Renal pelvis (tissue), 12 donors: Measurements from ENCODE around the gene ZMYND11. TPM values are rescaled to one million over a fixed set of nuclear protein-coding genes. Genes with fewer than 3 reads are reported as not detected.

Experiments used
- DNase-seq: peaks from one replicate; pipeline ENCODE4 v3.0.0-alpha.2; 2013
- long read RNA-seq, 16 experiments: transcript quantifications; one replicate each; lab custom pipeline, GENCODE V29; 2026
- polyA plus RNA-seq, 3 donors: library from polyadenylated mRNA; unstranded; fragments of 120-200 nt; gene quantifications; one replicate each; pipeline ENCODE4 v1.2.1, GENCODE V29; 2013; ENCODE audit not compliant: insufficient read length in 3 of 3

The ZMYND11 gene
- 100 to 1,000 TPM in 1 of 3 donors, 10 to 100 TPM in 2; 91.4 to 111 (median 95.3) TPM for polyA plus RNA-seq
- long read RNA-seq, donor 1, partial matches to known transcripts, result 7 of 9 reads
- long read RNA-seq, donor 1, other reads (novel, unspliced or antisense), result 0 of 9 reads
- long read RNA-seq, donor 2, full-length matches to known transcripts, result 7 of 12 reads
- long read RNA-seq, donor 2, partial matches to known transcripts, result 5 of 12 reads
- long read RNA-seq, donor 2, other reads (novel, unspliced or antisense), result 0 of 12 reads
- long read RNA-seq, donor 3, full-length matches to known transcripts, result 3 of 21 reads
- long read RNA-seq, donor 3, partial matches to known transcripts, result 18 of 21 reads
- long read RNA-seq, donor 3, other reads (novel, unspliced or antisense), result 0 of 21 reads
- long read RNA-seq, donor 4, partial matches to known transcripts, result 7 of 9 reads
- long read RNA-seq, donor 4, other reads (novel, unspliced or antisense), result 0 of 9 reads
- long read RNA-seq, donor 5, full-length matches to known transcripts, result 2 of 2 reads
- long read RNA-seq, donor 5, partial matches to known transcripts, result 0 of 2 reads
- long read RNA-seq, donor 5, other reads (novel, unspliced or antisense), result 0 of 2 reads
- long read RNA-seq, donor 6, full-length matches to known transcripts, result 5 of 37 reads
- long read RNA-seq, donor 6, partial matches to known transcripts, result 32 of 37 reads
- long read RNA-seq, donor 6, other reads (novel, unspliced or antisense), result 0 of 37 reads
- long read RNA-seq, donor 7, full-length matches to known transcripts, result 4 of 12 reads
- long read RNA-seq, donor 7, partial matches to known transcripts, result 0 of 12 reads
- long read RNA-seq, donor 7, other reads (novel, unspliced or antisense), result 8 of 12 reads
- long read RNA-seq, donor 8, full-length matches to known transcripts, result 3 of 3 reads
- long read RNA-seq, donor 8, partial matches to known transcripts, result 0 of 3 reads
- long read RNA-seq, donor 8, other reads (novel, unspliced or antisense), result 0 of 3 reads
- long read RNA-seq, donor 9, full-length matches to known transcripts, result 2 of 36 reads
- long read RNA-seq, donor 9, partial matches to known transcripts, result 34 of 36 reads
- long read RNA-seq, donor 9, other reads (novel, unspliced or antisense), result 0 of 36 reads
- long read RNA-seq, donor 10, partial matches to known transcripts, result 5 of 8 reads
- long read RNA-seq, donor 10, other reads (novel, unspliced or antisense), result 0 of 8 reads
- long read RNA-seq, donor 11, full-length matches to known transcripts, result 2 of 2 reads
- long read RNA-seq, donor 11, partial matches to known transcripts, result 0 of 2 reads
- long read RNA-seq, donor 11, other reads (novel, unspliced or antisense), result 0 of 2 reads
- long read RNA-seq, donor 12, partial matches to known transcripts, result 24 of 32 reads
- long read RNA-seq, donor 12, other reads (novel, unspliced or antisense), result 5 of 32 reads
- long read RNA-seq, donor 13, full-length matches to known transcripts, result 4 of 43 reads
- long read RNA-seq, donor 13, partial matches to known transcripts, result 39 of 43 reads
- long read RNA-seq, donor 13, other reads (novel, unspliced or antisense), result 0 of 43 reads
- long read RNA-seq, donor 14, result 0 reads
- long read RNA-seq, donor 15, partial matches to known transcripts, result 61 of 70 reads
- long read RNA-seq, donor 15, other reads (novel, unspliced or antisense), result 6 of 70 reads
- long read RNA-seq, donor 16, partial matches to known transcripts, result 10 of 13 reads
- long read RNA-seq, donor 16, other reads (novel, unspliced or antisense), result 0 of 13 reads

DNA sequence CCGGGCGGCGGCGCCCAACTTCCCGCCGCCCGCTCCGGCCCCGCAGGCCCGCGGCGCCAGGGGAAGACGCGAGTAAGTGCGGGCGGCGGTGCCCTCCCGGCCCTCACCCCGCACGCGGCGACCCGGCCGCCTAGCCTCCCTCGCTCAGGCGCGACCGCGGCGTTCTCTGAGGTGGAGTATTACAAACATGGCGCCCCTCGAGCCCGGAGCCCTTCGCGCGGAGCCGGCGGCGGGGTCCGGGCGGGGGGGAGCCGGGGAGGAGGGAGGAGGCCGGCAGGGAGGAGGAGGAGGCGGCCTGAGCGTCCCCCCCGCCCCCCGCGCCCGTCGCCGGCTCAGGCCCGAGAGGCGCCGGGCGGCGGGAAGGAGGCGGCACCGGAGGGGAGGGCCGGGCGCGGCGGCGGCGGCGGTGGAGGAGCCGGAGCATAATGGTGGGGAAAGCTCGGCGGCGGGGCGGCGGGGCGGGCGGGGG lies at the start of gene ZMYND11:
Gene ZMYND11 (plus strand): TSS at position 324 of the 469 bp plus-strand sequence. CDS start 44,558 bp downstream, outside the sequence.
- peak; percentile 89 for DNase-seq

DNA sequence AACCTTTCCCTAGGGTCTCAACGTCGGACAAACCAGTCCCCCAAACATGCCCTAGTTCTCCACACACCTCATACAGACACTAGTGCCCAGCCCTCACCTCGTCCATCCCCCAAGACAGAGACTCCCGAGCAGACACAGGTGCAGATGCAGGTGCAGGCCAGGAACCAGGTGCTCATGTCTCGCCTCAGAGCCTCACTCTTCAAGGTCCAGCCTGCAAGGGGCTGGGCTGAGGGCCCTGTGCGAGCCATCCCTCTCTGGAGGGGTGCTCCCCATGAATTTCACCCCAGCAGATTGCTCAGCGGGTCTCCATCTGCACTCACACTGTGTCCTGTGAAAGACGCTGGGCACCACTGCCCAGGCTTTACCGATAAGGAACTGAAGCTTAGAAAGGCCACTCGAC lies 49.2 kb upstream of the ZMYND11 start:
- DNase-seq, result no peak

DNA sequence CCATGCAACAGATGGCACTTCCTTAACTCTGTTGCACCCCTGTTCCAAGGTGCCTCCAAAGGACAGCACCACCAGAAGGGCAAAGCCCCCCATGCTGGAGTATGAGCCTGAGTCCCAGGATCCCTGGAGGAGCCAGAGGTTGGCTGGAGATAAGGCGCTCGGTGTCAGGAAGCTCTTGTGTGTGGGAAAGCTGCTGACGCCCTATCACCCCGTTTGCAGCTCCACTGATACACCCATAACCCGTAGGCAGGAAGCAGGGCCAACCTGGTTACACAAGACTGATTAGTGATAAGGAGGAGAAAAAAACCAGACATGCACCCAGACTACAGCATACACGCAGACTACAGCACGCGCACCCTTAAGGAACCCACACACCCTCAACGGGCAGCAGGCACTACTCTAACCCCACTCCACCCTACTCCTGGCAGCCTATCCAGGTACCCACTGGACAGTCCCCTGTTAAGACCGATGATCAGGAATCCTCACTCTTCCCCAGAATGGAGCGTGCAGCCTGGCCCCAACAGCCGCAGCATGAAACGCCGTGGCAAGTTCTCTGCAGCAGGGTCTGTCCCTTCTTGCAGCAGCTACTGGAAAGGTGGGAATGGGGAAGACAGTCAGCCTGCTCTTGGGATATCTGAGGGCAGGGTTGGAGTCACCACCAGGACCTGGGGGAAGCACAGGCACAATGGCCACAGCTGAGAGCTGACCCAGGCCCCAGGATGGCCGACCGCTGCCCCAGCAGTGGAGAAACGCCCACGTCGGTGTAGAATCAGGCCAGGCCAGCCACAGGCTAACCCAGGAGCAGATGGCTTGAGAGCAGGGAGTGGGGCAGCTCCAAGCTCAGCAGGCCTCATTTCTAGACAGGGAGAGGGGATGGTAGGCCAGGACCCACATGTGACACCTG lies 47.8 kb upstream of the ZMYND11 start:
- DNase-seq, result no peak

DNA sequence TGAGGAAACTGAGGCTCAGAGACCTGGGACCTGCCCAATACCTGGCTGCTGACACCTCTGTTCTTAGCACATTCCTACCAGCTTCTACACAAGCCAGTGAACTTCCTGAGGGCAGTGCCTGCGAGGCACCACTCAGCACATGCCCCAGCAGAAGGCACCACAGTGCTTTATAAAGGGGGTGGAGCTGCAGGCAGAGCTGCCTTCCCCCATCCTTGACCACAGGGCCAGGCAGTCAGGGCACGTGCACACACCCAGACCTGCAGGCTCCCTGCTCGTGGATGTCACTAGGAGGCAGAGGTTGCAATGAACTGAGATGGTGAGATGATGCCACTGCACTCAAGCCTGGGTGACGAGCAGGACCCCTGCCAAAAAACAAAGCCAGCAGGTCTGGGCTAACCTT lies 47.0 kb upstream of the ZMYND11 start:
- no peak for DNase-seq

DNA sequence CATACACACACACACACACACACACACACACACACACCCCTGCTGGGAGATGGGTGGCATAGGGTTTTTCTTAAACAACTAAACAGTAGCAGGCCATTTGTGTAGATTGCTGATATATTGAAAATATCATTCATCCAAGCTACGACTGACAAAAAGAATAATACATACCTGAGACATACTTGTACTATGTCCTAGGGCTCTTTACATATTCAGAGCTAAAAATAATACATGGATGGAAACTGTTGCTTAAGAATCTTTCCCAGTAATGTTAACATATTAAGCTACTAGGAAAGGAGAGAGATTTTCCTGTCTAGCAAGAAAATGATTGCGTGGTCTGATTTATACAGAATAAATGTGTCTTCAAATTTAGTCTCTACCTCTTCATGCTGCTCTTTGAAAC lies 46.0 kb upstream of the ZMYND11 start:
- no peak for DNase-seq

DNA sequence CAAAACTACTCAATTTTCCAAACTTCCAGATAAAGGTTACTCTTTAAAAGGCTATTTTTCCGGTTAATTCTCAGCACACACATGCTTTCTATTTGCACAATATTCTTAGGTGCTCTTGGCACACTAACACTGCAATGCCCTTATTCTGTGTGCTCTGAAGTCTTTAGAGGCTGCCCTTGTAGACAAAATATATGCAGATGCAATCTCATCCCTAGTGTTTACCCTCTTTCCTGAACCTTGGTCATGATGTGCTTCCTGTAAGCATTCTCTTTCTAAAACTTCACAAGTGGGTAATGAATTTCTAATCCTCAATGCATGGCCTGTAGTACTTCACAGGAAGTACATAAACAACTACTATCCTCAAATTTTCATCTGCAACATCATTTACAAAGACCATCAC lies 45.1 kb upstream of the ZMYND11 start:
- no peak for DNase-seq

DNA sequence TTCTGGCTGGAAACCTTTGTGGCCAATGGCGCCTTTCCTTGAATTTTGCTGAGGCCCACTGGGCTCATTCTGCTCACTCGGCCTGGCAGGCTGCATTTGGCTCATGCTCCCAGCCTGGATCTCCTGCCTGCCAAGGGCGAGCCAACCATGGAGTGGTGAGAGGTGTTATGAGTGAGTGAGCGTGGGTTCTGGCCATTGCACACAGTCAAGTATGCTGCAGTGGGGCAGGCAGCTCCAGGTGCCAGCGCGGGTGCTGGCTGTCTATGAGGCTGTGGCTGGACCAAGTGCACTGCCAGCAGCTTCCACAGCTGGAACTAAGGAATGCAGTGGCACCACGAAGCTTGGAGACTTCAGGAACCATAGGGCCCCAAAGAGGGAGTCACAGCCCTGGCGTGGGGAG lies 43.9 kb upstream of the ZMYND11 start:
- no peak for DNase-seq

DNA sequence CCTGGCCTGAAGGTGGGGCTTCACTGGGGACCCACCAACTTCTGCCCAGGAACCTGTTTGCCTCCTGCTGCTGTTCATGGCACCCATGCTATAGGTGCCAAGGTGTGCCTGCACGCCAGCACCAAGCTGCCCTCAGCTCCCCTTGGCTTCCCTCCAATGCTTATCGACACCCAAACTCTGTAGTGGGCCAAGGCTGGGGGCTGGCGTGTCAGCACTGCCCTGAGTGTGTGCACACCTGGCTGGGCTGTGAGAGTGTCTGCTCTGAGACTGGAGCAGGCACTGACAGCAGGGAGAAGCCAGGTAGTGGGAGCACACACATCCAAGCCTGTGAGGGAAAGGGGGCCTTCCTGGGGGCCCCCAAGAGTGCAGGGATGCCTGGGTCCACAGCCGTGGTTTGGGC lies 43.1 kb upstream of the ZMYND11 start:
- no peak for DNase-seq

DNA sequence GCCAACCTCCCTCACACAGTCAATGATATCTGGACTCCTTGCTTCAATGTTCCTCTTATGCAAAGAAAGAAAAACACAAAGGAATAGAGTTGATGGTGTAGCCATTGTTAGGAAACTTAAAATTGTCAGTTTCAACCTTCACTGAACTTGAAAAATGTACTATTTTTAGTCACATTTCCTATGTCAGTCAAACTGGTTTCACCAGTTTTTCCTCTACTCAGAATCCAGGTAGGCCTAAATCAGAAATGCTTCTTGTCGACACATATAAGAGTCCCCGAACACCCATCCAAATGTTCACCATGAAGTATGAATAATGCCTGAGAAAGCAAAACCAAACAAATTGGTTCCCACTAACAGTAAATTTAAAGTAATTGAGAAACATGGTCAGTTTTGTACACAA lies 42.4 kb upstream of the ZMYND11 start:
- peak; percentile 77 for DNase-seq

DNA sequence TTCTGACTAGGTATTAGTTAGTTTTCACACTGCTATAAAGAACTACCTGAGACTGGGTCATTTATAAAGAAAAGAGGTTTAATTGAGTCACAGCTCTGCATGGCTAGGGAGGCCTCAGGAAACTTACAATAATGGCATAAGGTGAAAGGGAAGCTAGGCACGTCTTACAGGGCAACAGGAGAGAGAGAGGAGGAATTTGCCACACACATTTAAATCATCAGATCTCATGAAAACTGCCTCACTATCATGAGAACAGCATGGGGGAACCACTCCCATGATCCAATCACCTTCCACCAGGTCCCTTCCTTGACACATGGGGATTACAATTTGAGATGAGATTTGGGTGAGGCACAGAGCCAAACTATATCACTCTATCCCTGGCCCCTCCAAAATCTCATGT lies 40.6 kb upstream of the ZMYND11 start:
- no peak for DNase-seq

DNA sequence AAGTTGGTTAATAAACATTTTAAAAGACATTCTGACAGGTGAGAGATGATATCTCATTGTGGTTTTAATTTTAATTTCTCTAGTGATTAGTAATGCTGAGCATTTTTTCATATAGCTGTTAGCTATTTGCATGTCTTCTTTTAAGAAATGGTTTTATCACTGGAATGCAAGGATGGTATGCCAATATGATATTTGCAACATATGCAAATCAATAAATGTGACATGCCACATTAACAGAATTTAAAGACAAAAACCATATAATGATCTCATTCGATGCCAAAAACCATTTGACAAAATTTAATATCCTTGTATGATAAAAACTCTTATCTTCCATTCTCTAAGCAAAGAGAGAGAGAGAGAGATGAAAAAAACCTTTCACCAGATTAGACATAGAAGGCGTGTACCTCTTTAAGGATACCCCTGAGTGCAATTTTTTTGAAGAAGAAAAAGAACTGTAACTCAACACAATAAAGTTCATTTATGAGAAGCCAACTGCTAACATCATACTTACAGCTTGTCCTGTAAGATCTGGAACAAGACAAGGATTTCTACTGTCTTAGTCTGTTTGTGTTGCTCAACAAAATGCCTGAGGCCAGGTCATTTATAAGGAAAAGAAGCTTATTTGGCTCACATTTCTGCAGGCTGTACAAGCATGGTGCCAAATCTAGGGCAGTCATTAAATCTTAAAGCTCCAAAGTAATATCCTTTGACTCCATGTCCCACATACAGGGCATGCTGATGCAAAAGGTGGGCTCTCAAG lies 39.7 kb upstream of the ZMYND11 start:
- DNase-seq, result no peak

DNA sequence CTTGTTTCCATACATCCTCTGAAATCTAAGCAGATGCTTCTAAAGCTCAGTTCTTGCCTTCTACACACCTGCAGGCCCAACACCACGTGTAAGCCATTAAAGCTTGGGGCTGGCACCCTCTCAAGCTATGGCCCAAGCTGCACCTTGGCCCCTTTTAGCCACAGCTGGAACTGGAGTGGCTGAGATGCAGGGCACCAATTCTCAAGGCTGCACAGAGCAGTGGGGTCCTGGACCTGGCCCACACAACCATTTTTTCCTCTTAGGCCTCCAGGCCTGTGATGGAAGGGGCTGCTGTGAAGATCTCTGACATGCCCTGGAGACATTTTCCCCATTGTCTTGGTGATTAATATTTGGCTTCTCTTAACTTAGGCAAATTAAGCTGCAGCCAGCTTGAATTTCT lies 38.8 kb upstream of the ZMYND11 start:
- no peak for DNase-seq

DNA sequence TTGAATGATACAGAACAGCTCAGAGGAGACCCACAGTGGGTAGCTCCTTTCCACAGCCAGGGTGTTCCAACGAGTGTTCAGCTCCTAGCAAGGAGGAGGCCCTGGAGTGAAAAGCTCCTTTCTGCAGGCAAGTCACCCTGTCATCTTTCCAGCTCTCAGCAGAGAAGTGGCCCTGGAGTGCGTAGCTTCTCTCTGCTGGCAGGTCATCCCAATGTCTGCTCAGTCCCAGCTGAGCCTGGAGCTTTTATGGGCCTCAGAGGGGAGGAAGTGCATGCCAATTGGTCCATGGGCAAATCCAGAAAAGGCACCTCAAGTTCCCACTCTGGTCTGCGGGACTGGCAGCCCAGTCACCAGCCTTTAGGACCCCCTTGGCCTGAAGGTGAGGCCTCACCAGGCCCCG lies 30.8 kb upstream of the ZMYND11 start:
- DNase-seq, result no peak

DNA sequence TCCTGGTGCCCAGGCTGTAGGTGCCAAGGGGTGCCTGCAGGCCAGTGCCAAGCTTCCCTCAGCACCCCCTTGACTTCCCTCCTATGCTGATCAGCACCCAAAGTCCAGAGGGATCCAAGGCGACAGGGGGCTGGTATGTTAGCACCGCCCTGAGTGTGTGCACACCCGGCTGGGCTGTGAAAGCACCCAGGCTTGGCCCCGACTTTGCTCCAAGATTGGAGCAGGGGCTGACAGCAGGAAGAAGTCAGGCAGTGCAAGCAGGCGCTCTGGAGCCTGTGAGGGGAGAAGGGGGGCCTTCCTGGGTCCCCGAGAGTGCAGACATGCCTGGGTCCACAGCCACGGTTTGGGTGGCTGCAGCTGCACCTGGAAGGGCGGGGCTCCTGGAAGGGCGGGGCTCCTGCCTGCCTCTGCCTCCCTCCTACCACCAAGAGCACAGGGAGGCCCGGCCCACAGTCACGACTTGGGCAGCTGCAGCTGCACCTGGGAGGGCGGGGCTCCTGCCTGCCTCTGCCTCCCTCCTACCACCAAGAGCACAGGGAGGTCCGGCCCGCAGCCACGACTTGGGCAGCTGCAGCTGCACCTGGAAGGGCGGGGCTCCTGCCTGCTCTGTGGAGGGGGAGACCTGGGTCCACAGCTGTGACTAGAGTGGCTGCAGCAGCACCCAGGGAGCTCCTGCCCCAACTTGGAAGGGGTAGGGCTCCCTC lies 30.2 kb upstream of the ZMYND11 start:
- no peak for DNase-seq

DNA sequence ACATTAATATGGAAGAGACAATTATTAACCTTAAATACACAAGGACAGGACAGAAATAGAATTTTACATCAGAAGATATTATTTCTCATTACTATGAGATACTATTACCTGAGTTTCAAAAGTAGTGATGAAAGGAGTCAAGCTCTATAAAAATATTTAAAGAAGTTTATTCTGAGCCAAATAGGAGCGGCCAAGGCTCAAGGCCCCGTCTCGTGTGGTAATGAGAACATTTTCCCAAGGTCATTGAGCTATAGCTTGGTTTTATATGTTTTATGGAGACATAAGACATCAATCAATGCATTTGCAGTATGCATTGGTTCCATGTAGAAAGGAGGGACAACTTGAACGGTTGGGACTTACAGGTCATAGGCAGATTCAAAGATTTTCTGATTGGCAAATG lies 29.4 kb upstream of the ZMYND11 start:
- DNase-seq, result no peak

DNA sequence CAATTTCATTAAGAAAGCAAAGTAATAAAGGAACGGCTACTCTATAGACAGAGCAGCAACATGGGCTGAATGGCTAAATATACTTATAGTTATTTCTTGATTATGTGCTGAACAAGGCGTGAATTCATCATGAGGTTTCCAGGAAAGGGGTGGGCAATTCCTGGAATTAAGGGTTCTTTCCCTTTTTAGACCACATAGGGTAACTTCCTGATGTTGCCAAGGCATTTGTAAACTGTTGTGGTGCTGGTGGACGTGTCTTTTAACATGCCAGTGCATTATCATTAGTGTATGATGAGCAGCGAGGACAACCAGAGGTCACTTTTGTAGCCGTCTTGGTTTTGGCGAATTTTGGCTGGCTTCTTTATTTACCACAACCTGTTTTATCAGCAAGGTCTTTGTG lies 28.5 kb upstream of the ZMYND11 start:
- no peak for DNase-seq

DNA sequence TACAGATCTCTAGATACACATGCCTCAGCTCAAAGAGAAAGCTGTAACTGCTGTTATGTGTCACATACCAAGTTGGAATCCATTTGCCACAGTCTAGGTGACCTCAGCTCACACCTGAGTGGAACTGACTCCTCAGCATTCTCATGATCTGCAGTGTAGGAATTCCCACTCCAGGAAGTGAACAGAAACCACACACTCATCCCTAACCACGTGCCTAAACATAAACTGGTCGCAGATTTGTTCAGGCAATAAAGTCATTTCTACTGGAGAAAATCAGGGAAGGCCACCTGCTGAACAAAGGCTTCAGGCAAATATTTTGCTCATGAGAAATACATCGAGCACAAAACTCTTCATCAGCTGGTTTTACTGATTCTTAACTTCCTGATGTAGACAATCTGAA lies 23.0 kb upstream of the ZMYND11 start:
- peak; percentile 58 for DNase-seq

DNA sequence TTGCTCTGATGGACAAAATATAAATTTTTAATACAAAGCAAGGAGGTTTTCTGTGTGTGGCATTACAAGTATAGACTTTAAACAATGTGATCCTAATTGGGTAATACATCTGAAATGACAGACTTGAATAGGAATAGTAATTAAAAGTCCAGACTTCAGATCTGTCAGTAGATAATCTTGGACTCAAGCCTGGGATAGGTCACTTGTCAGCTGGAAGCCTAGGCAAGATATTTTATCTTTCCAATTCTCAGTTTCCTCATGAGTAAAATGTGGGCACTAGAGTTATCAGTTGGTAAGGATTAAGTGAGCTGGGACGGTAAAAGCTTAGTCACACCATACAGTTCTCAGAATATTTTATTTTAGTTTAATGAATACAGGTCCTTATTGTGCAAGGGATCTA lies 10.4 kb upstream of the ZMYND11 start:
- DNase-seq, result no peak
